Activated T-cell treated with anti-CD3 and anti-CD28 coated beads, Interleukin-2, amount 50 U/mL, for 24 hours (primary cell): ENCODE results near the gene SYAP1.
A peak's percentile ranks its signal among the peaks of the same experiment; 100 is the strongest.
"Not testable (repeated sequence)": the region's sequence is repeated elsewhere in the genome, so short reads cannot be mapped to it uniquely, and the experiment has no call there.

Source experiments
- DNase-seq: peaks from one replicate; pipeline ENCODE4 v3.0.0-alpha.2; 2020
- H3K27ac Mint-ChIP-seq: 2 replicates; pipeline ENCODE4 v1.8.0; 2020; ENCODE audit warnings: mild to moderate bottlenecking, mixed read lengths
- H3K27me3 Mint-ChIP-seq: 2 replicates; pipeline ENCODE4 v1.8.0; 2020; ENCODE audit warnings: mixed read lengths
- H3K36me3 Mint-ChIP-seq: 2 replicates; pipeline ENCODE4 v1.8.0; 2020; ENCODE audit warnings: low read depth, mixed read lengths
- H3K4me1 Mint-ChIP-seq: 2 replicates; pipeline ENCODE4 v1.8.0; 2020; ENCODE audit warnings: low read depth, mixed read lengths
- H3K4me3 Mint-ChIP-seq: 2 replicates; pipeline ENCODE4 v1.8.0; 2020; ENCODE audit warnings: mild to moderate bottlenecking, moderate library complexity, mixed read lengths
- H3K9me3 Mint-ChIP-seq: 2 replicates; pipeline ENCODE4 v1.8.0; 2020; ENCODE audit warnings: mixed read lengths

Gene SYAP1

DNA sequence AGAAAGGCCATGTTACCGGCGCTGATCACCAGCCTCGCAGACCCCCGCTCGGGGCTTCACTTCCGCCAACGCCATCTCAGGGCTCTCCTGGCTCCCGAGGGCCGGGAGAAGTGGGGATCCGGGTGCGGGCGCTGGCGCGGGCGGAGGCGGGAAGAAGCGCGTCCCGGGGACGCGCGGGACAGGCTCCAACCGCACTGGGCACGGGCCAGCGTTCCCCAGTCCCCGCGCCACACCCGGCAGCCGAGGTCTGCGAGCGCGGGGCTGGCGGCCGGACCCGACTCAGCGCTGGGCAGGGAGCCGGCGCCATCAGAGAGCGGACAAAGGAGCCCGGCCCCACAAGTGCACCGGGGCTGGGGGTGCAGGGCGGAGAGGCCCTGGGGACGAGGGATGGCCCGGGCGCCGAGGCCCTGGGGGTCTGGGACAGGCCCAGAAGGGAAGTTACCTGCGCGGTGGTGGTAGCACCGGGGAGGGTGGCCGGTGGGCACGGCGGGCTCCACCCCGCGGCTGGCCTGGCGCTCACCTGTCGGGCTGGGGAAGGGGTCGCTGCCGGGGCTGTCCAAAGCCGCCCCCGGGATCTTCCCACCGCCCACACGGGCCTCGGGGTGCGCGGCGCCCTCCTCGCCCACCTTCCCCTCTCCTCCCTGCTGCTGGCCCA lies 7.4 kb upstream of the SYAP1 start:
- H3K27me3 Mint-ChIP-seq = peaks cover 40% of the 10 kb centered on the region
- no peak for DNase-seq
- H3K9me3 Mint-ChIP-seq = no peaks in the 10 kb centered on the region
- peaks cover 14% of the 10 kb centered on the region for H3K4me1 Mint-ChIP-seq
- peak overlapping the region; percentile 84 for H3K4me3 Mint-ChIP-seq
- no peaks in the 10 kb centered on the region for H3K36me3 Mint-ChIP-seq
- H3K27ac Mint-ChIP-seq = peak overlapping the region; percentile 82

DNA sequence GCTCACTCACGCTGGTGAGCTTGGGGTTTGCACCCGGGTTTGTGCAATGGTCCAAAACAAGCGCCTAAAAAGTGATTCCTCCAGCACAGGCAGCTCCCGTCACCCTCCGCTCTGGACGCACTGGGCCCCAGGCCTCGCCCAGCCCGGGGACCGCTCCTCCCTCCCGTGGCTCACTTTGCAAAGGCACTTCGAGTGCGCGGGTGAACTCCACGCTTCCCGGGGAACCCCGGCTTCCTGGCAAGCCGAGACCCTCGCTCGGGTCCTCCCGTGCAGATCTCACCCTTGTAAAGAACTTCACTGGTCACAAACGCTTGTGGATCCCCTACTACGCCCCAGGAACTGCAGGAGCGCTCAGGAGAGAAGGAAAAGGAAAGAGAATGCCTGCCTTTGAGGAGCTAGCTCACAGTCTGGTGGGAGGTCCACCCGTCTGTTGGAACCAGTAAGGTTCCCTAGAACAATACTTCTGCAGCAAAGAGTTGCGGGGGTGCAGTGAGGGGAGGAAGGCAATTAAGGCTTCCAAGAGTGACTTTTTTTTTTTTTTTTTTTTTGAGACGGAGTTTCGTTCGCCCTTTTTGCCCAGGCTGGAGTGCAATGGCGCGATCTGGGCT lies 6.8 kb upstream of the SYAP1 start, which contains the start of gene CTPS2:
CTPS2 (minus strand) TSS at position 122 of the 608 bp plus-strand sequence. CDS start 9,767 bp downstream, outside the sequence.
- Mint-ChIP-seq H3K9me3 (no peaks in the 10 kb centered on the region), H3K36me3 (no peaks in the 10 kb centered on the region), H3K4me3 (peak within 1 kb of the TSS; percentile 84), H3K27ac (peak within 1 kb of the TSS; percentile 82), H3K4me1 (peaks cover 14% of the 10 kb centered on the region), H3K27me3 (peaks cover 40% of the 10 kb centered on the region)
- DNase-seq = peak; percentile 68

DNA sequence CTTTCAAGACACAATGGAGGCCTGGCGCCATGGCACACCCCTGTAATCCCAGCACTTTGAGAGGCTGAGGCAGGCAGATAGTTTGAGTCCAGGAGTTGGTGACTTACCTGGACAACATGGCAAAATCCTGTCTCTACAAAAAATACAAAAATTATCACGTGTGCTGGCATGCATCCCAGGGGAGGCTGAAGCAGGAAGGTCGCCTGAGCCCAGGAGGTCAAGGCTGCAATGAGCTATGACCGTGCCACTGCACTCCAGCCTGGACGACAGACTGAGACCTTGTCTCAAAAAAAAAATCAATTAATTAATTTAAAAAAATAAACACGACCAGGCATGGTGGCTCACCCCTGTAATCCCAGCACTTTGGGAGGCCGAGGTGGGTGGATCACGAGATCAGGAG lies 4.9 kb upstream of the SYAP1 start:
- peaks cover 6% of the 10 kb centered on the region for H3K36me3 Mint-ChIP-seq
- peaks cover 36% of the 10 kb centered on the region for H3K27me3 Mint-ChIP-seq
- H3K4me1 Mint-ChIP-seq = peaks cover 25% of the 10 kb centered on the region
- no peak overlapping the region for H3K4me3 Mint-ChIP-seq
- DNase-seq = no peak
- no peak overlapping the region for H3K27ac Mint-ChIP-seq
- no peaks in the 10 kb centered on the region for H3K9me3 Mint-ChIP-seq

DNA sequence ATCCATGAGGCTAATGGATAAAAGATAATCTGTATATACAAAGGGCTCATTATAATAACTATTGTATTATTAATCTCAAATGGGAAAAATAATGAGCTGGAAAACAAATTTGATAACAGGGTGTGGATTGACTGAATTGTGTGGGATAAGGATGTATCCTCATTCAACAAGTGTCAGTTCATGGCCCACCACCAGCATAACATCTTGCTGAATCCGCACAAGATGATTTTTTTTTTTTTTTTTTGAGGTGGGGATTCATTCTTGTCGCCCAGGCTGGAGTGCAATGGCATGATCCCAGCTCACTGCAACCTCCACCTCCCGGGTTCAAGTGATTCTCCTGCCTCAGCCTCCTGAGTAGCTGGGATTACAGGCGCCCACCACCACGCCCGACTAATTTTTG lies 3.8 kb upstream of the SYAP1 start:
- not testable (repeated sequence) for H3K9me3 Mint-ChIP-seq, H3K27ac Mint-ChIP-seq, H3K4me3 Mint-ChIP-seq, H3K36me3 Mint-ChIP-seq, DNase-seq
- Mint-ChIP-seq H3K4me1 (peaks cover 32% of the 10 kb centered on the region), H3K27me3 (peaks cover 29% of the 10 kb centered on the region)

DNA sequence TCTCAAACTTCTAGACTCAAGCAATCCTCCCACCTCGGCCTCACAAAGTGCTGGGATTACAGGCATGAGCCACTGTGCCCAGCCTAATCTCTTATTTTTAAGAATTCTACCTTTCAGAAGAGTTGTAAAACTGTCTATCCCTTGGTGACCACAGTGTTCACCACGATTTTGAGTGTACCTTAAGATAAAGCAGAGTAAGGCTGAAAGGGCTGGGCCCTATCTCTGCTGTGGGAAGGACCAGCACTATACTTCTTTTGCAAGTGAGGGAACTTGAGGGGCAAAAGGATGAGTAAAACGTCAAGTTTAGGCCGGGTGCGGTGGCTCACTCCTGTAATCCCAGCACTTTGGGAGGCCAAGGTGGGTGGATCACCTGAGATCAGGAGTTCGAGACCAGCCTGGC lies 3.0 kb upstream of the SYAP1 start:
- H3K4me3 Mint-ChIP-seq, H3K27ac Mint-ChIP-seq, H3K9me3 Mint-ChIP-seq, DNase-seq: not testable (repeated sequence)
- H3K4me1 Mint-ChIP-seq = peaks cover 34% of the 10 kb centered on the region
- H3K36me3 Mint-ChIP-seq = peaks cover 11% of the 10 kb centered on the region
- H3K27me3 Mint-ChIP-seq = peaks cover 21% of the 10 kb centered on the region

DNA sequence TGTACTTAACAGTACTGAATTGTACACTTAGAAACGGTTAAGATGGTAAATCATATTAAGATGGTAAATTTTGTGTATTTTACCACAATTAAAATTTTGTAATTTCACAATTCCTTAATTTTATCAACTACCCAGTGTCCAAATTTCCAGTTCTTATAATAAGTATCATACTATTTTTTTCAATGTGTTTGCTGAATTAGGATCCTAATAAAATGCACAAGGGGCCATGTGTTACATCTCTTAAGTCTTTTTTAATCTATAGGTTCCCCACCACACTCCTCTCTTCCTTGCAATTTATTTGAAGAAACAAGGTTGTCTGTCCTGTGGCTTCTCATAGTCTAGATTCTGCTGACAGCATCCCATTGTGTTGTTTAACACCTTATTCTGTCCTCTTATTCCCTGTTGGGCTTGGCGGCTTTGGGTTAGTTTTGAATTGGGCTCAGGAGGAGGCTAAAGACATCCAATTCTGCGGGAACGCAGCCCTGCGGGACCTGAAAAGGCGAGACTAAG lies 533 bp upstream of the SYAP1 start:
- Mint-ChIP-seq H3K4me3 (peak overlapping the region; percentile 96), H3K27me3 (peaks cover 6% of the 10 kb centered on the region), H3K27ac (peak overlapping the region; percentile 97), H3K4me1 (peaks cover 43% of the 10 kb centered on the region), H3K9me3 (no peaks in the 10 kb centered on the region), H3K36me3 (peaks cover 18% of the 10 kb centered on the region)
- DNase-seq = no peak

DNA sequence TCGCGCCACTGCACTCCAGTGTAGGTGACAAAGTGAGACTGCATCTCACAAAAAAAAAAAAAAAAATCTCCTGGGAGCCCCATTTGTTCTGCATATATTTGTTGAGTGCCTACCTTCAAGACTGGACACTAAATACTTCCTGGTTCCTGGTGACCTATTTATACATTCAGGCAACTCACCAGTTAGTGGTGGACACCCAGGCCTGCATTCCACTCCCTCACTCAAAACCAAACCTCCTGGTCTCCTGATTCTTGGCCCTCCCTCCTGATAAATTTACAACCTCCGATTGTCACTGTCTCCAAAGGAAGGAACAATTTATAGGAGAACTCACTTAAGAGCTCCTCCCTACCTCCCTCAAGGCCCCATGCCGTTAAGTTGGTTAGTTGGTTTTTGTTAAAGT lies 3.1 kb downstream of the SYAP1 start:
- Mint-ChIP-seq H3K4me1 (peaks cover 57% of the 10 kb centered on the region), H3K4me3 (no peak overlapping the region), H3K27me3 (no peaks in the 10 kb centered on the region), H3K9me3 (no peaks in the 10 kb centered on the region), H3K36me3 (peaks cover 38% of the 10 kb centered on the region), H3K27ac (no peak overlapping the region)
- no peak for DNase-seq

DNA sequence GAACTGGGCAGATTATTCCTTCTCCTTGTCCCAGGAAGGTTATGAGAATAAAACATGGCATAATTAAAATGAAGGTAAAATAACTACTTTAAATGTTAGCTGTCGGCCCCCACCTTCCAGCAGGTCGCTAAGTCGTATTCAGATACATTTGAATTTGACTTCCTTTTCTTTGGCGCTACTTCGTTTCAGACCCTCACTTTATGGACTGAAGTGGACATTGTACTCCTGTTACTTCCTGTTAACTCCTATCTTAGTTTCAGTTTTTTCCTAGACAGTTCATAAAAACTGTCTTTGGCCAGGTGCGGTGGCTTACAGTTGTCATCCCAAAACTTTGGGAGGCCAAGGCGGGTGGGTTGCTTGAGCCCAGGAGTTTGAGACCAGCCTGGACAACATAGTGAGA lies 5.7 kb downstream of the SYAP1 start:
- DNase-seq = no peak
- no peaks in the 10 kb centered on the region for H3K27me3 Mint-ChIP-seq
- H3K4me1 Mint-ChIP-seq = peaks cover 44% of the 10 kb centered on the region
- no peak overlapping the region for H3K4me3 Mint-ChIP-seq
- no peaks in the 10 kb centered on the region for H3K9me3 Mint-ChIP-seq
- H3K36me3 Mint-ChIP-seq = peaks cover 39% of the 10 kb centered on the region
- no peak overlapping the region for H3K27ac Mint-ChIP-seq

DNA sequence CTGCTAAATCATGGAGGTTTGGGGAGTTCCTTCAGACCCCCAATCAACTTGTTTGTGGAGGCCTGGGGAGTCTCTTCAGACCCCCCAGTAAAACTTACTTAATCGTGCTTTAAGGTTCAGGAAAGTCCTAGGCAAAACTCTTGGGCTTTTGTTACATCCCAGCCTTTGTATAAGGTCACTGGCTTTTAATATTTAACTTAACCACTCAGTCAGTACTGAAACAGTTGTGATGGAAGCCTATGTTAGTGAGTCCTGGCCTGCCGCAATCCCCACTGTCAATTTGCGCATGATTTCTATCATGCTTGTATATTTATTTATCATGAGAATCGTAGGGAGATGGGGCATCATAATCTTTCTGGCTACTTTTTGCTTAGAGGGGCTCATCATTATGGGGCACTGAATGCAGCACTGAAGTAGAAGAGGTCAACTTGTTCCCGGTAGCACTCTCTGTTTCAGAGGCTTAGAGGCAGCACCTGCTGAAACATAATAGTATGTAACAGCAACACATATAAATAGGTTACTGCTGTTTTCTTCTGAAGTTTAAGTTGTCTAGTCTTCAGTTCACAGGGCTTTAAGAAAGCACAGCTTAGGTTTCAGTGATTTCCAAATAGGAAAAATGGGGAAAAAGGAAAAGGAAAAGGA lies 7.1 kb downstream of the SYAP1 start:
- Mint-ChIP-seq H3K36me3 (peaks cover 38% of the 10 kb centered on the region), H3K4me1 (peaks cover 31% of the 10 kb centered on the region)
- H3K4me3 Mint-ChIP-seq, H3K9me3 Mint-ChIP-seq, H3K27ac Mint-ChIP-seq, DNase-seq, H3K27me3 Mint-ChIP-seq: not testable (repeated sequence)

DNA sequence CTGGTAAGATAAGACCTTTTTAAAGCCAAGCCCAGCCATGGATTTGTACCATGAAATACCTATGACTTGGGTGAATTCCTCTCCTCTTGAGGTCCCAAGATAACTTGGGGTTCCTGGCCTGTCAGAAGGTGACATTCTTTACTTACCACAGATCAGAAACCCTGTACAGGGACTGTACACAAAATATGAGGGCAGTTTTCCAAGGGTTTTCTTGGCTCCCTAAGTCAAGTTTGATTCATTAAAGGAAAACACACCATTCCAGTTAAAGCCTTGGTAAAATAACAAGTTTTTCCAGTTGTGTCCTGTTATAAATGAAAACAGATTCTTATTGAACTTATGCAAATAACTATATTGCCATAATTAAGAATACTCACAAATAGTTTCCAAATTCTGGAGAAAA lies 8.2 kb downstream of the SYAP1 start:
- no peaks in the 10 kb centered on the region for H3K27me3 Mint-ChIP-seq
- peaks cover 25% of the 10 kb centered on the region for H3K4me1 Mint-ChIP-seq
- H3K9me3 Mint-ChIP-seq = no peaks in the 10 kb centered on the region
- no peak overlapping the region for H3K27ac Mint-ChIP-seq
- no peak for DNase-seq
- no peak overlapping the region for H3K4me3 Mint-ChIP-seq
- peaks cover 36% of the 10 kb centered on the region for H3K36me3 Mint-ChIP-seq

DNA sequence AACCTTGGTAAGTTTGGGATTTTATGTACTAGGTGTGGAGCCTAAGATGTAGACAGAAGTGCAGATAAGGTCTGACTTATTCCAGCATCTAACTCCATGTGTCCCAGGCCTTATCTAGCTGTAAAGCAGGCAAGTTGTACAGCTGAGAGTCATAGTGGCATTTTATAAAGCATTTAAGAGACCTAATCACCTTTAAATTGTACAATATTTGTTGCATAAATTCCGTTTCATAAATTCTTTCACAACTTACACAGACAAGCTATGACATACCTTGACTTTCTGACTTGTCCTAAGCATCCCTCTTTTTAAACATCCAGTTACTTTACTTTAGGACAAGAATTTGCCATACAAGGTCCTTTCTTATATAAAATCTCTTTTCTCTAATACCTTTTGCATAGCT lies 11.0 kb downstream of the SYAP1 start:
- Mint-ChIP-seq H3K36me3 (peaks cover 30% of the 10 kb centered on the region), H3K27me3 (no peaks in the 10 kb centered on the region), H3K4me1 (peaks cover 4% of the 10 kb centered on the region), H3K4me3 (no peak overlapping the region), H3K9me3 (no peaks in the 10 kb centered on the region), H3K27ac (no peak overlapping the region)
- no peak for DNase-seq

DNA sequence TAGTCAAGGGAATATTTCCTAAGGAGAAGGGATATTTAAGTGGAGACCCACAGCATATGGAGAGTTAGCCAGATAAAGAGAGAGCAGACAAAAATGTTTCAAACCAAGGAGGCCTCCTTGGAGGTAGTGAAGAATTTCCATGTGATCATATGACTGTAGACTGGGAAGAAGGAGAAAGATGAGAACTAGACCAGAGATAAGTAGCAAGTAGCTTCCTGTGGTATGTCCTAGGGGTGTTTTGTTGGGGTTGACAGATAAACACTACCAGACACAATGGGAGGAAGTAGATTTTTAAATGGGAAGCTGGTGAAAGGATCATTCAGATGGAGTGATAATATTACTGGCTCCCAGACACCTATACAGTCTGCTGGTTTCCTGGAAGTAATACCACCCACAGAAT lies 13.6 kb downstream of the SYAP1 start:
- DNase-seq = no peak
- Mint-ChIP-seq H3K4me1 (no peaks in the 10 kb centered on the region), H3K27me3 (no peaks in the 10 kb centered on the region), H3K9me3 (no peaks in the 10 kb centered on the region), H3K36me3 (peaks cover 39% of the 10 kb centered on the region), H3K27ac (no peak overlapping the region), H3K4me3 (no peak overlapping the region)

DNA sequence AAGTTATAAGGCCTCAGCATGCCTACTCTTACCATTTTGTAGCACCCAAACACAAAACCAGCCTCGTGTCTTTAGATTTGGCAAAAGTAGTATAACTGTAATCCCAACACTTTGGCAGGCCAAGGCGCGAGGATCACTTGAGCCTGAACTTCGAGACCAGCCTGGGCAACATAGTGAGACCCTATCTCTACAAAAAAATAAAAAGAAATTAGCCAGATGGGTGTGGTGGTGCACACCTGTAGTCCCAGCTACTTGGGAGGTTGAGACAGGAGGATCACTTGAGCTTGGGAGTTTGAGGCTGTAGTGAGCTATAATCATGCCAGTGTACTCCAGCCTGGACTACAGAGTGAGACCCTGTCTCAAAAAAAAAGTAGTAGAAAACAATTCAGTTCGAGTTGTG lies 17.6 kb downstream of the SYAP1 start:
- Mint-ChIP-seq H3K36me3 (peaks cover 69% of the 10 kb centered on the region), H3K4me3 (no peak overlapping the region), H3K27me3 (no peaks in the 10 kb centered on the region), H3K9me3 (no peaks in the 10 kb centered on the region), H3K27ac (no peak overlapping the region), H3K4me1 (no peaks in the 10 kb centered on the region)
- no peak for DNase-seq

DNA sequence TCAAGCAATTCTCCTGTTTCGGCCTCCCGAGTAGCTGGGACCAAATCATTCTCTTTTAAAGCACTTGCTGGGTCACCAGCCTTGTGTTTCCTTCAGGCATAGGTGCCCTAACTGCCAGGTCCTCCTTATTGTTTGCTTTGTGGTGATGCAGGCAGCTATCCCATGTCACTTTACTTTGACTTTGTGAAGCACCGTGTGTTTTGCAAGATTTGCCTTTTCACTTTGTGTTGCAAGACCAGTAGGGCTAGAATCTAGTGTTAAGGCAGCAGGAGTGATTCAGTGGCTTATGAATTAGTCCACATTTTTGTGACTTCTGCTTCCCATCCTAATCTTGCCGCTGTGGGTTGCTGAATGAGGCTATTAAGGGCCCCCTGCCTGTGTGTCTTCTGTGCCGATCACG lies 20.2 kb downstream of the SYAP1 start:
- Mint-ChIP-seq H3K4me3 (no peak overlapping the region), H3K4me1 (no peaks in the 10 kb centered on the region), H3K36me3 (peaks cover 85% of the 10 kb centered on the region), H3K27ac (no peak overlapping the region), H3K9me3 (no peaks in the 10 kb centered on the region), H3K27me3 (no peaks in the 10 kb centered on the region)
- no peak for DNase-seq
